Activated CD4-positive, CD25-positive, alpha-beta regulatory T cell treated with anti-CD3 and anti-CD28 coated beads, Interleukin-2, amount 50 U/mL, for 72 hours (primary cell): Measurements from ENCODE around the gene GFRAL.
"Not testable (repeated sequence)": the region's sequence is repeated elsewhere in the genome, so short reads cannot be mapped to it uniquely, and the experiment has no call there.

Source experiments
- DNase-seq: peaks from one replicate; pipeline ENCODE4 v3.0.0; 2021

Gene GFRAL

DNA sequence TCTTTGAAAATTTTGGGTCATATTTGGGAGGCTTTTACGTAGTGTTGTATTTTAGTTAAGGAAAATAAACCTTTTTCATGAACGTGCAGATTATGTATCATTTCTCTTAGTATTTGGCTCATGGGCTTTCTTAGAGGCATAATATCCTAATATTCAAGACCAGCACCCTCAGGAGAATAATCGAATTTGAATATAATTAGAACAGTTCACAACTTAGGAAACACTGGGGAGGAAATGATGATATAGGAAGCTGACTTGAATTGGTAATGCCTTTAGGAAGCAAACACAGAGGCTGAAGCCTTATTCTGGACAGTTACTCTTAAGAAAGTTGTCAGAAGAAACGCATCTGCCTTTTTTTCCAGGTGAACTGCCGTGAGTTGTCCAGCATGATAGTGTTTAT lies at the start of gene GFRAL:
GFRAL (plus strand) TSS at position 301 of the 400 bp plus-strand sequence; CDS start at position 387, 86 bp downstream.
- no peak for DNase-seq

DNA sequence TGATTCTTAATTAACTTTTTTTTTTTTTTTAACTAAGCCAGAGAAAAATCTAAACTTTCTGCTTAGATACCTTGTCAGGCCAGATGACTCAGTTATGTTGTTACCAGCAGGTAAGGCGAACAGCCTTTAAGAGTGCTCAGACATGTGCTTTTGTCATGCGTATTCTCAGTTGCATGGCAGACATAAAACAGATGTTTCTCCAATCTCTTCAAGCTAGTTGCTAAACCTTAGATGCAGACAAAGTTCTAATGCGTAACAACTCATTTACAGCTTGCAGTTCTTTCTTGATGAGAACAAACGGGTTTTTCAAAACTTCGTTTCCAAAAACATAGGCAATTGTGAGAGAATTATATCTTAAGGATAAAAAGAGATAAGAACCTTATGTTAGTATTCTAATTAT lies 49.6 kb upstream of the GFRAL start:
- no peak for DNase-seq

GRCh38 chr6:55281215-55281614 lies 46.1 kb upstream of the GFRAL start:
- DNase-seq: no peak

- DNase-seq: no peak
Observed at GRCh38 chr6:55282115-55282514, 45.2 kb upstream of the GFRAL start.

- DNase-seq: no peak
Observed at GRCh38 chr6:55286824-55287223, 40.4 kb upstream of the GFRAL start.

GRCh38 chr6:55290736-55291135 lies 36.5 kb upstream of the GFRAL start:
- no peak for DNase-seq

DNA sequence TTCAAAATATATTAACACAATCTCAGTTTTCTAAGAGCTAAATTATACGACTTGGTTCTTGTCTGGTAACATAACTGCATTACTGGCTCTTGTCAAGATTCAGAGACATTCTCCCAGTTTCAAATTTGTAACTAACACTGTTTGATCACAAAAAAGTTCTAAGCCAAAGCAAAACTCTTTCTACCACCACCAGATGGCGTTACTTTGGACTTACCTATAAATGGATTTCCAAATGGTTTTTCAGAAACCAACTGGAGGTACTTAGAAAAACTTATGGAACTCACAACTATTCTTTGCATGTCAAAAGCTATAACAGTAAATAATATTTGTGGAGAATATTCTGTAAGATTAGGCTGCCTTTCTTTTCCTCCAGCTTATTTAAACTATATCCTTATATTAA lies 34.2 kb upstream of the GFRAL start:
- DNase-seq: no peak

DNA sequence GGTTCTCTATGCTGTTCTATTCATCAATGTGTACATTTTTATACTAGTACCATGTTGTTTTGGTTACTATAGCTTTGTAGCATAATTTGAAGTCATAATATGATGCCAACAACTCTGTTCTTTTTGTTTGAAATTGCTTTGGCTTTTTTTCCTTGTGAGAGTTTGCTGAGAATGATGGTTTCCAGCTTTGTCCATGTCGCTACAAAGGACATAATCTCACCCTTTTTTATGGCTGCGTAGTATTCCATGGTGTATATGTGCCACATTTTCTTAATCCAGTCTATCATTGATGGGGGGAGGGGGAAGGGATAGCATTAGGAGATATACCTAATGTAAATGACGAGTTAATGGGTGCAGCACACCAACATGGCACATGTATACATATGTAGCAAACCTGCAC lies 30.1 kb upstream of the GFRAL start:
- DNase-seq: not testable (repeated sequence)

DNA sequence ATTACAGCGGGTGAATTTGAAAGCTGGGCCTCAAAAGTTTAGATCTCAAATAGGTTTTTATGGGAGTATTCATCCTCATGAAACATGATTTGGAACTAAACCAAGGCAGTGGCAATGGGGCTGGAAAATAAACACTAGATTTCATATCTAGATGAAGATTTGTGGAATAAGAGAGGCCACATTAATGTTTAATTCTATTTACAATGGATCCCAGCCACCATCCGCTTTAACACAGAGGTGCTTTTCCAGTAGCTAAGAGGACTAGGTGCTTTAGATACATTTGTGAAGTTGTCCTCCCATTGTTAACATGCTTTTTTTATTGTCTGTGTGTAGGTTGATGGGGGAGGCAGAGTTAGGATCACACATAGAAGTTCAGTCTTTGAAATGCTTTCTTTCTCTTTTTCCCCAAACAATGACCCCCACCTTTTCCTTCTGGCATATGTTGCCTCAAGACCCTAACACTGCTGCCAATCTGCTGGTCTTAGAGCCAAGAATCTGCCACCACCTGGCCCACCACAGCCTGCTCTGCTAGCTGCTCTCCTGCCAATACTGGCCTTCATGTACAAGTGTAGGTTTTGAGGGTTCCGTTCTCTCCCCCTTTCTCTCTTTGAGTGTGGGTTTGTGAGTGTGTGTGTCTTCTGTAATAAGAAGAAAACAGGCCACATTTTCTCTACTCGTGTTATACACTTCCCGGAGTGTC lies 27.8 kb upstream of the GFRAL start:
- DNase-seq: no peak

DNA sequence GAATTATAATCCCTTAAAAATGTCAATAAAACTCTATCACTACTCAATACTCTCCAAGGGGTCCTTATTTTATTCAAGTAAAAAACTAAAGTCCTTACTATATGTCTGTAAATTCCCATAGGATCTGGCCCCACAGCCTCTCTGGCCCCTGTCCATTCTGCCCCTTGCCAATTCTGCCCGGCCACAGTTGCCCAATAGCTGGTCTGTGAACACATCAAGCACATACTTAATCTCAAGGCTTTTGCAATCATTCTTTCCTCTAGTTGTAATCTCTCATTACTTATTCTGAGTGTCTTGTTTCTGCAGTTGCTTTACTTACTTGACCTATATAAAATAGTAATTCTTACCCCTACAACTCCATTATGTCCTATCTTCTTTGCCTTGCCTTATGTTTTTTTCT lies 22.5 kb upstream of the GFRAL start:
- DNase-seq: no peak

DNA sequence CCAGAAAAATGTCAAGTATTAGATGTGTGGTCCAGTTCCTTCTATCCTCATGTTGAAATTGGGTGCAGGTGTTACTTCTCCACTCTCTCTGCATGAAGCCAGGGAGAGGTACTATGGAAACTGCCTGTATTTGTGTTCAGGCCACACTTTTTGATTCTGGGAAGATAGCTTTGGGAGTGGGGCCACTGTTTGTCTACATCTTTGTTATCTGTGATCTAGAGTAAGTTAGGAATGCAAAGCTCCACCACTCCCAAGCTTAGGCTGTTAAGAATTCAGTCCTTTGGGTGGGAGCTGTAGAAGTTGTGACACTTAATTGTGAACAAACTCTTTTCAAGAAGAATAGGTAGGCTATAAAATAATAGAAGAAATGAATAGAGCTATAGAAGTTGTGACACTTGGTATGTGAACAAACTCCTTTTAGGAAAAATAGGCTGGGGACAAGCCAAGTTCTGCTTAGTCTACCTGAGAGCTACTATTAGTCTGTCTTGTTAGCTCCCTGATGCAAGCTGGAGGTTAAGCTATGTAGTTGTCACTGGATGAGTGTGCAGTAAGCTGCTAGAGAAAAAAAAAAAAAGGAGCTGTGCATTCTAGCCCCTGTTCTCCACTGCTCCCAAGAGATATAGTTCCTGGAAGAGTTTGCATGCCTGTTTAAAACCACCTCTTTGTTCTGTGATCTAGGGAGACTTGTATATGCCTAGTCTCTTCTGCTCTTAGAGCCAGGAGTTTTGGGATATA lies 7.1 kb upstream of the GFRAL start:
- DNase-seq: no peak

- no peak for DNase-seq
Observed at GRCh38 chr6:55320696-55321086, 6.6 kb upstream of the GFRAL start.

- no peak for DNase-seq
Observed at GRCh38 chr6:55377150-55377549, 49.9 kb downstream of the GFRAL start.

DNA sequence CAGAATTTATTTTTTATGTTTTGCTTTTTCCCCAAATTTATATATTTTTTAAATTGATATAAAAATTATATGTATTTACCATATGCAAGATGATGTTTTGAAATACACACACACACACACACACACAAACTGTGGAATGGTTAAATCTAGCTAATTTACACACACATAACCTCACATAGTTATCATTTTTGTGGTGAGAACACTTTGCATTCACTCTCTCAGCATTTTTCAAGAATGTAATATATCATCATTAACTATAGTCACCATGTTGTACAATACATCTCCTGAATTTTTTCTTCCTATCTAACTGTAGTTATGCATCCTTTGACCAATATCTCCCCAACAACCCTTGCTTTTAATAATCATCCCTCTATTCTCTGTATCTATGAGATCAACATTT lies 52.2 kb downstream of the GFRAL start:
- DNase-seq: no peak

GRCh38 chr6:55379895-55380294 lies 52.6 kb downstream of the GFRAL start:
- DNase-seq: no peak

DNA sequence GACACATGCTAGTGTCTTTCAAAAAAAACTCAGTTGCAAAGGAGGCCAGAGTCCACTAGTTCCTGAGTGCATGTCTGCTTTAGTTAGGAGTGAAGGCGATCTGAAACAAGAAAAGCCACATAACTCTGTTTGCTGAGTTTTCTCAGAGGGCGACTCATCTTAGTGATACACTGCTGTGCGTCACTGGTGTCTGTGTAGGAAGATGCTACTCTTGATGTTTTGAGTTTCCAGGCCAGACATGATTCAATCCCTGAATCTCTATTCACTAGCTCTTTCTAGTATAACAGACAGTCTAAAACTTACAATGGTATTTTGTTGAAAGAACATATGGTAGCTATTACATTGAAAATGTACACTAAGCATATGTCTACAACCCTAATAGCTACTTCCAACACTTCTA lies 60.9 kb downstream of the GFRAL start:
- no peak for DNase-seq

DNA sequence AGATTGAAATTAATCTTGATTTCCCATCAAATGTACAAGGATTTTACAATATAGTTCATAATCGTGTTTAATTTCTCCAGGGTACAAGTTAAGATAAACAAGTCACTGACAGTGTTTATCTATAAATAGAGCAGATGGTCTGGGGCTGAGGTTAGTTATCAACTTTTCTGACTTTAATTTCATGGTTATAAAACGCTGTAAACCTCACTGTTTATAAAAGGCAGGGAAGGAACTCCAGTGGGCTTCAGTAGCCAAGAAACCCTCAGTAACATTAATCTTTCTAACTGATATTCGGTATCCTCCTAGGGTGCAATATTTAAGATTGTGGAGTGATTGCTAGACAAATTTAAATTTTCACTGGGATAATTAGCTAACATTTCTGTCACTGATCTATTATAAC lies 68.6 kb downstream of the GFRAL start:
- no peak for DNase-seq

- no peak for DNase-seq
Observed at GRCh38 chr6:55397986-55398385, 70.7 kb downstream of the GFRAL start.

- no peak for DNase-seq
Observed at GRCh38 chr6:55399351-55399750, 72.1 kb downstream of the GFRAL start.

- DNase-seq: no peak
Observed at GRCh38 chr6:55405474-55406235, 78.4 kb downstream of the GFRAL start.

- no peak for DNase-seq
Observed at GRCh38 chr6:55410674-55411073, 83.4 kb downstream of the GFRAL start.

- no peak for DNase-seq
Observed at GRCh38 chr6:55423933-55424332, 96.7 kb downstream of the GFRAL start.

- no peak for DNase-seq
Observed at GRCh38 chr6:55433446-55434130, 106.3 kb downstream of the GFRAL start.
